Stimulated activated CD4-positive, alpha-beta T cell treated with anti-CD3 and anti-CD28 coated beads, Interleukin-4, amount 100 ng/mL, for 4 hours (primary cell): ENCODE measurements around the gene HLA-DMA.

Experiments
- DNase-seq, 2 experiments: peaks; one replicate each; pipeline ENCODE4 v3.0.0-alpha.2; 2020

The HLA-DMA gene

DNA sequence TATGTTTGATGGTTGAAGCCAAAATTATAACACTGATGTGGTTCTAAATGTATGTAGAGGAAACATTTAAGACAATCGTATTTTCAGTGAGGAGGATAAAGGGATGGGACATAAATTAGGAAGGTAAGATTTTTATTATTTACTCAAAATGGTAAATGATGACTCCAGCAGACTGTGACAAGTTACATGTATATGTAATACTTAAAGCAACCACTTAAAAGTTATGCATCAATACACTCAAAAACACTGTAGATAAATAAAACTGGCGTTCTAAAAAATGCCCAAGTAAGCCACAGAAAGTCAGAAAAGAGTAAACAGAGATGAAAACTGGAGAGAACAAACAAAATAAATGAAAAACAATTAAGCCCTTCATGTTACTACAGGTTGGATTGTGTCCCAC is 30.8 kb downstream of the HLA-DMA start:
- DNase-seq: no peak

DNA sequence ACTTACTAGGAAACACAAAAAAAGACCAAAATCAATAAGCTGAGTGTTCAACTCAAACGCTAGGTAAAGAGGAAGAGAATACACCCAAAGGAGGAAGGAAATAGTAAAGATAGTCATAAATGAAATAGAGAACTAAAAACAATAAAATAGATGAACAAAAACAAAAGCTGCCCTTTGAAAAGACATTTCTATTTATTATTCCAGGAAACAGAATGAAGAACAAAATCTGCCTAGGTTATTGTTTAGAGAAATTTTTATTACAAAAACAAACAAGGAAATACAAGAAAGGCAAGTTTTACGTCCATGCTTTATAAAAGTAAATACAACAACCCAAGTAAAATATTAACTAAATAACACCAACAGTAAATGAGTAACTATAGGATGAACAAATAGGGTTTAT is 32.2 kb downstream of the HLA-DMA start:
- no peak for DNase-seq

DNA sequence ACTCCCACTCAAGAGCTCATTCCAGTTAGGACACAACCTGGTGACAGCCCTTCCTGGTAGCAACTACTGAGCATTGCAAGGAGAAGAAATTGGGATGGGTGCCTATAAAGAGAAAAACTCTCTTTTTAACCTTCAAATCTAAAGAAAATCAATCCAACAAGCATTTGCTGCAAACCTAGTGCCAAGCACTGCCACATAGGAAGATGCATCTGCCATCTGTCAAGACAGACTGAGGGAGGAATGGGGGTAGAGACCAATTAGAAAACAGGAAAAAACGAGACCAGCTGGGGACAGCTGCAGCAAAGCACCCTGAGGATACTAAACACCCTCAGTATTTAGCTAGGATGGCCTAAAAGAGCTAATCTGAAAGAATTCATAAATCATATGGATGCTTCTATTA is 39.9 kb downstream of the HLA-DMA start:
- DNase-seq: no peak

DNA sequence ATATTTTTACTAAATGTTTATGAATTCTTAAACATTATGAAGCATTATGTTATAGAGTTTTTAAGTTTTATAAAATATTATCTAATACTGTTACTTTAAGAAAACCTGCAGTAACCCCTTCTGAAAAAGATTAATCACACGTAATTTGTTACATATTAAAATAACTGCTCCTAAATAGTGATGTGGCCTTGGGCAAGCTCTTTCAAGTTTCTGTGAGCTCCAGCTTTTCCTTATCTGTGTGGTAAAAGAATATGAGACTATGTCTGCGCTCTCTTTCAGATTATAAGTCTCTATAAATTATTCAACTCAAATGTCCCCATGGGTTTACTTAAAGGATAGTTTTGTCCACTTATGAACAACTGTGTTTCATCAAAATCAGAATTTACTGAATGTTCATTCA is 44.0 kb downstream of the HLA-DMA start:
- DNase-seq: no peak

DNA sequence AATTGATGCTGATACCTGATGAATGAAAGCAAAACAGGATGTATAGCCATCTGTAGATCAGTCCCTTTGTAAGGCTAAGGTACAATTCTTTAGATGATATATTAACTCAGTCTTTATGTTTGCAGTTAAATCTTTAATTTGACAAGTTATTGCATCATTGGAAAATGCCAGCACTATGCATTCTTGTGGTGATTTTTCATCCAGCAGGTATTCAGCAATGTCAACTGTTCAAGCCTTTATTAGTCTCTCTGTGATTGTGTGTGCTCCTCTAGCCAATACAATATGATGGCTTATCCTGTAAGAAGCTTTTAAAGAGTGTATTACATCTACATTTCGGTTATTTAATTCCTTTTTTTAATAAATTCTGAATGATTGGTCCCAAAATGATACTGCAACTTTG is 46.4 kb downstream of the HLA-DMA start:
- DNase-seq: no peak

DNA sequence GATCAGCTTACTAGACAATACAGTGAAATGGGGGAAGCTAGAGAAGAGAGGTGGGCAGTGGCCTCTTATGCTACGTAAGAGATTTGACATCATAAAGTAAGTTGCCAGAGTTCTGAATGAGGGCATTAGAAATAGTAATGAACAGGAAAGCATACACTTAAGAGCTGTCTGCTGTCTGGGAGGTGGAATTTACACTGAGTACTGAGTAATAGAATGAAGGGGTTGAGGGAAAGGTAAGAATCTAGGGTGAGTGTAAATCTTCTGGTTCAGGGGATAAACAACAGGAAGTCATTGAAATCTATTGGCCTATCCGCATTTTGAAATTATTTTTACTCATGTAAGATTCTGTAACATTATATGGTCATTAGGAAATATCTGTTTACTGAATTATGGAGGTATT is 47.8 kb downstream of the HLA-DMA start:
- DNase-seq: no peak

DNA sequence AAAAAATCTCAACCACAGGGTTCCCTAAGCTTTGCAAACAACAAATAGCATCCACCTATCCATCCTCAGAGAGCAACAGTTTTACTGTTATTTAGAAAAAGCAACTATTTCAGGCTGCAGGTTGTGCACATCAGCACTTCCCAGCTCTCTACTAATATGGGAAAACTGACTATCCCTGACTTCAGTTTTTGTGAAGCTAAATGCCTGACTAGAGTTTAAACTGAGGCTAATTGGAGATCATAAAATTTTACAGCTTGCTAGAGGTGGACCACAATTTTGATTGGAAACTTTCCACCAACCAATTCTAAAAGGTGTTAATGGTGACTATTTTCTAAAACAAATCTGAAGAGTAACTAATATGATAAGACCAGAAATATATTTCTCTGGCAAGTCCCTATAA is 48.9 kb downstream of the HLA-DMA start:
- no peak for DNase-seq
